ENCODE results near the gene MRGPRG. TPM values are rescaled to one million over a fixed set of nuclear protein-coding genes. Genes with fewer than 3 reads are reported as not detected.

Gene MRGPRG
- total and polyA plus RNA-seq, 2 of the 4 experiments (the other 2 are of a cell fraction), result not detected

- CTCF ChIA-PET, result no interaction called here
- BruUV-seq (replicated peaks), result no TSS peak
- dilution Hi-C loops (cut with HindIII; ENCODE audit: low sequenced_read_pairs, unreplicated experiment), result no loop called here
Observed at GRCh38 chr11:3173795-3174194, 44.8 kb downstream of the MRGPRG start.

More at GRCh38 chr11:3173795-3174194, 44.8 kb downstream of the MRGPRG start:
- H3K27me3 ChIP-seq (ENCODE audit: control insufficient read depth, insufficient read depth, low read length), result peaks cover 9% of the 10 kb centered on the region; the same call in 1 of the 2 replicates
- no peak overlapping the region for H4K8ac ChIP-seq (ENCODE audit: low read depth in 2 of 2, low read length in 2 of 2)
- no peaks in the 10 kb centered on the region for H3K36me3 ChIP-seq (ENCODE audit: control insufficient read depth, insufficient read depth, low read length)
- H2BK120ac ChIP-seq (ENCODE audit: low read depth, low read length), result no peak overlapping the region
- H3K4me1 ChIP-seq (ENCODE audit: control insufficient read depth, insufficient read depth, low read length), result peaks cover 16% of the 10 kb centered on the region
- H3K79me1 ChIP-seq (ENCODE audit: low read depth in 1 of 2, low read length in 2 of 2), result no peaks in the 10 kb centered on the region
- H3K27ac ChIP-seq (ENCODE audit: insufficient read depth, low read length), result no peak overlapping the region
- no peaks in the 10 kb centered on the region for H3K9me1 ChIP-seq (ENCODE audit: insufficient read depth, low read length)
- POLR2A ChIA-PET (ENCODE audit: unreplicated experiment), result no interaction called here
- H4K91ac ChIP-seq (ENCODE audit: insufficient read depth, low read depth, low read length), result no peak overlapping the region
- H3K23ac ChIP-seq (ENCODE audit: low read depth, low read length), result no peak overlapping the region
- no peak overlapping the region for H2BK15ac ChIP-seq (ENCODE audit: low read depth, low read length)
- no peak for DNase-seq
- no peak overlapping the region for H2AK9ac ChIP-seq (replicated peaks; ENCODE audit: low read depth, low read length, poor library complexity)
- no peak for TF ChIP-seq NFE2L2 (IDR thresholded peaks at IDR 0.05; ENCODE audit: low read depth, low read length)
- TF ChIP-seq BHLHE40 (IDR thresholded peaks at IDR 0.05; ENCODE audit: low read depth, low read length), result no peak
- TF ChIP-seq, protein P1, sequence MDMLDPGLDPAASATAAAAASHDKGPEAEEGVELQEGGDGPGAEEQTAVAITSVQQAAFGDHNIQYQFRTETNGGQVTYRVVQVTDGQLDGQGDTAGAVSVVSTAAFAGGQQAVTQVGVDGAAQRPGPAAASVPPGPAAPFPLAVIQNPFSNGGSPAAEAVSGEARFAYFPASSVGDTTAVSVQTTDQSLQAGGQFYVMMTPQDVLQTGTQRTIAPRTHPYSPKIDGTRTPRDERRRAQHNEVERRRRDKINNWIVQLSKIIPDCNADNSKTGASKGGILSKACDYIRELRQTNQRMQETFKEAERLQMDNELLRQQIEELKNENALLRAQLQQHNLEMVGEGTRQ (IDR thresholded peaks at IDR 0.05; ENCODE audit: low read depth, low read length), result no peak
- no peak for TF ChIP-seq RCOR1 (IDR thresholded peaks at IDR 0.05; ENCODE audit: insufficient replicate concordance, low read length)
- TF ChIP-seq POLR2A (IDR thresholded peaks at IDR 0.05; ENCODE audit: low read depth, low read length), result no peak
- no peak for TF ChIP-seq RFX5 (IDR thresholded peaks at IDR 0.05; ENCODE audit: low read depth, low read length)
- TF ChIP-seq, protein P2, sequence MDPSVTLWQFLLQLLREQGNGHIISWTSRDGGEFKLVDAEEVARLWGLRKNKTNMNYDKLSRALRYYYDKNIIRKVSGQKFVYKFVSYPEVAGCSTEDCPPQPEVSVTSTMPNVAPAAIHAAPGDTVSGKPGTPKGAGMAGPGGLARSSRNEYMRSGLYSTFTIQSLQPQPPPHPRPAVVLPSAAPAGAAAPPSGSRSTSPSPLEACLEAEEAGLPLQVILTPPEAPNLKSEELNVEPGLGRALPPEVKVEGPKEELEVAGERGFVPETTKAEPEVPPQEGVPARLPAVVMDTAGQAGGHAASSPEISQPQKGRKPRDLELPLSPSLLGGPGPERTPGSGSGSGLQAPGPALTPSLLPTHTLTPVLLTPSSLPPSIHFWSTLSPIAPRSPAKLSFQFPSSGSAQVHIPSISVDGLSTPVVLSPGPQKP (IDR thresholded peaks at IDR 0.05; ENCODE audit: borderline replicate concordance, low read depth, low read length), result no peak
- no peak for TF ChIP-seq RAD21 (IDR thresholded peaks at IDR 0.05; ENCODE audit: low read length)
- TF ChIP-seq FOS (IDR thresholded peaks at IDR 0.05; ENCODE audit: low read depth, low read length), result no peak
- no peak for TF ChIP-seq MAZ (IDR thresholded peaks at IDR 0.05; ENCODE audit: borderline replicate concordance, low read depth, low read length)
- no peak for TF ChIP-seq CEBPB (IDR thresholded peaks at IDR 0.05; ENCODE audit: low read depth, low read length)
- TF ChIP-seq CTCF (conservative IDR thresholded peaks at IDR 0.05; ENCODE audit: low read depth, low read length), result no peak
- TF ChIP-seq CHD1 (IDR thresholded peaks at IDR 0.05; ENCODE audit: low read depth, low read length), result no peak
- no peak for TF ChIP-seq MXI1 (IDR thresholded peaks at IDR 0.05; ENCODE audit: borderline replicate concordance, low read depth, low read length)
- no peak for TF ChIP-seq MAFK (IDR thresholded peaks at IDR 0.05; ENCODE audit: low read depth, low read length)
- no peak for TF ChIP-seq SMC3 (IDR thresholded peaks at IDR 0.05; ENCODE audit: low read depth, low read length)
- H3K14ac ChIP-seq (replicated peaks; ENCODE audit: low read depth, low read length), result no peak overlapping the region
- H4K20me1 ChIP-seq (ENCODE audit: insufficient read depth, low read length), result no peaks in the 10 kb centered on the region
- no peak overlapping the region for H3K4ac ChIP-seq (ENCODE audit: low read depth, low read length)
- H3K4me2 ChIP-seq (ENCODE audit: low read depth, low read length), result no peak overlapping the region
- no peak for ATAC-seq (ENCODE audit: low read depth)
- 95 to 100% methylated on average over 1 to 2 of the region's 2 CpGs for WGBS, 2 experiments (ENCODE audit: extremely low coverage in 2 of 2, insufficient read length in 1 of 2)
- H3K18ac ChIP-seq (ENCODE audit: low read depth, low read length), result no peak overlapping the region
- H3K9ac ChIP-seq (ENCODE audit: low read depth, low read length), result no peak overlapping the region
- H2AFZ ChIP-seq (replicated peaks; ENCODE audit: low read length, poor library complexity), result no peak overlapping the region
- H2AK5ac ChIP-seq (ENCODE audit: low read depth, low read length), result no peak overlapping the region
- no peak overlapping the region; the same call in 1 of the 2 replicates for H3K56ac ChIP-seq (ENCODE audit: extremely low read depth, insufficient read depth, low read length)
- peak overlapping the region; percentile 6 for H2BK5ac ChIP-seq (ENCODE audit: low read depth, low read length, poor library complexity, severe bottlenecking)
- H3K9me3 ChIP-seq (ENCODE audit: control insufficient read depth, insufficient read depth, low read length), result peaks cover 4% of the 10 kb centered on the region; the same call in 1 of the 2 replicates
- H4K5ac ChIP-seq (ENCODE audit: low read depth, low read length), result no peak overlapping the region
- intact Hi-C loops (cut with micrococcal nuclease) (no loop called here), in situ Hi-C loops (cut with MboI; ENCODE audit: low sequenced_read_pairs) (no loop called here)
- H2BK20ac ChIP-seq (ENCODE audit: low read depth, low read length), result no peak overlapping the region
- H3K4me3 ChIP-seq (ENCODE audit: insufficient read depth, low read depth, low read length), result no peak overlapping the region

All from IMR-90 (cell line).